HepG2 (cell line): ENCODE data around the gene TUBA4B.

ENCODE experiments used
- ATF6 ChIP-seq: sonication (generic); formaldehyde crosslinking; conservative IDR thresholded peaks from 2 replicates; pipeline ENCODE4 v1.4.0; 2020; ENCODE audit warnings: missing genetic modification reagents
- EHMT2 ChIP-seq: fragments of 200-600 bp; sonication (generic); IDR thresholded peaks from 2 replicates; pipeline ENCODE4 v1.7.0; 2017; ENCODE audit warnings: antibody characterized with exemption, low read depth, low read length, borderline replicate concordance
- NR1H2 ChIP-seq: sonication (generic); formaldehyde crosslinking; IDR thresholded peaks from 2 replicates; pipeline ENCODE4 v1.8.1; 2022; ENCODE audit warnings: low read depth, missing genetic modification reagents, borderline replicate concordance
- POLR2A ChIP-seq, 2 experiments: IDR thresholded peaks; 2 replicates each; pipeline ENCODE4 v1.6.1; 2011; ENCODE audit warnings: low read depth in 2 of 2, low read length in 2 of 2, mild to moderate bottlenecking in 1 of 2, moderate library complexity in 1 of 2; ENCODE audit not compliant: insufficient read depth in 1 of 2
- RBAK ChIP-seq: sonication (generic); formaldehyde crosslinking; IDR thresholded peaks from 2 replicates; pipeline ENCODE4 v1.5.1; 2020; ENCODE audit warnings: mild to moderate bottlenecking, missing genetic modification reagents
- REST ChIP-seq, 2 experiments: IDR thresholded peaks; 2 replicates each; pipeline ENCODE4 v1.6.1; 2011 to 2012; ENCODE audit warnings: low read length in 2 of 2, borderline replicate concordance in 1 of 2, low read depth in 1 of 2, mild to moderate bottlenecking in 1 of 2, moderate library complexity in 1 of 2
- TP53 ChIP-seq: sonication (generic); formaldehyde crosslinking; conservative IDR thresholded peaks from 2 replicates; pipeline ENCODE4 v1.4.0; 2020; ENCODE audit warnings: missing genetic modification reagents
- ZNF292 ChIP-seq: sonication (generic); formaldehyde crosslinking; IDR thresholded peaks from 2 replicates; pipeline ENCODE4 v1.8.1; 2022; ENCODE audit warnings: mild to moderate bottlenecking, low read depth, missing genetic modification reagents, borderline replicate concordance

GRCh38 chr2:219234331-219234730 is 18.7 kb upstream of the TUBA4B start:
- TF ChIP-seq NR1H2 (CRISPR knock-in tag) (no peak), POLR2A (IDR thresholded peaks at IDR 0.05; ENCODE audit: insufficient read depth in 1 of 2, low read depth in 2 of 2, low read length in 2 of 2) (no peak), TP53 (CRISPR knock-in tag) (no peak), ZNF292 (no peak), RBAK (CRISPR knock-in tag) (no peak), EHMT2 (no peak), REST (IDR thresholded peaks at IDR 0.05; ENCODE audit: borderline replicate concordance in 1 of 2, low read depth in 1 of 2, low read length in 2 of 2) (no peak), ATF6 (CRISPR knock-in tag) (no peak)
